C4-2B (cell line): ENCODE data around the gene CIC.

Source experiments
- H3K27ac ChIP-seq: fragments of 450-650 bp; 2 replicates; pipeline ENCODE4 v1.5.1; 2017
- CTCF ChIP-seq: fragments of 450-650 bp; conservative IDR thresholded peaks from 2 replicates; pipeline ENCODE4 v1.5.1; 2017; ENCODE audit warnings: mild to moderate bottlenecking
- ZFX ChIP-seq: fragments of 450-650 bp; IDR thresholded peaks from 2 replicates; pipeline ENCODE4 v1.6.1; 2017

The CIC gene

GRCh38 chr19:42268704-42269477 lies at the start of gene CIC:
TSS of gene CIC (plus strand) at chr19:42269252. CDS start at chr19:42271784, 2,532 bp downstream.
- H3K27ac ChIP-seq, result peak within 1 kb of the TSS; percentile 89
- no peak for TF ChIP-seq CTCF
- TF ChIP-seq ZFX, result no peak

GRCh38 chr19:42219812-42220750 lies 49.0 kb upstream of the CIC start, which contains the start of gene ZNF526:
TSS of gene ZNF526 (plus strand) at chr19:42220312. CDS start at chr19:42224404, 4,092 bp downstream.
- peak within 1 kb of the TSS; percentile 90 for H3K27ac ChIP-seq
- TF ChIP-seq ZFX (no peak; the same call in 1 of the 2 replicates), CTCF (no peak)

DNA sequence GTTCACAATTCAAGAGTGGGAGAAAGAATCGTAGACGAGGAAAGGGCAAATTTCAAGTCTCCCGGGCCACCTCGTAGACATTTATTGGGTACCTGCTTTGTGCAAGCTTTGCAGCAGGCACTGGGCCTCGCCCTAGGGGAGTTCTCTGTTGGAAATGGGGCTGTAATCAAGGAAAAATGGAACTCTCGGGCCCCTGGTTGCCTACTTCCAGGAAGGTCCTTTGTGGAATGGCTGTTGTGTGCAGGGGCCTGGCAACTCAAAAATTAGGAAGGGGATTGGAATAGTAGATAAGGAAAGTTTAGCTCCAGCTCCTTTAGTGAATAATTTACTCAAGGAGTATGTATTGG lies 48.3 kb upstream of the CIC start:
- no peak for TF ChIP-seq ZFX
- TF ChIP-seq CTCF, result no peak
- peak overlapping the region; percentile 90 for H3K27ac ChIP-seq

DNA sequence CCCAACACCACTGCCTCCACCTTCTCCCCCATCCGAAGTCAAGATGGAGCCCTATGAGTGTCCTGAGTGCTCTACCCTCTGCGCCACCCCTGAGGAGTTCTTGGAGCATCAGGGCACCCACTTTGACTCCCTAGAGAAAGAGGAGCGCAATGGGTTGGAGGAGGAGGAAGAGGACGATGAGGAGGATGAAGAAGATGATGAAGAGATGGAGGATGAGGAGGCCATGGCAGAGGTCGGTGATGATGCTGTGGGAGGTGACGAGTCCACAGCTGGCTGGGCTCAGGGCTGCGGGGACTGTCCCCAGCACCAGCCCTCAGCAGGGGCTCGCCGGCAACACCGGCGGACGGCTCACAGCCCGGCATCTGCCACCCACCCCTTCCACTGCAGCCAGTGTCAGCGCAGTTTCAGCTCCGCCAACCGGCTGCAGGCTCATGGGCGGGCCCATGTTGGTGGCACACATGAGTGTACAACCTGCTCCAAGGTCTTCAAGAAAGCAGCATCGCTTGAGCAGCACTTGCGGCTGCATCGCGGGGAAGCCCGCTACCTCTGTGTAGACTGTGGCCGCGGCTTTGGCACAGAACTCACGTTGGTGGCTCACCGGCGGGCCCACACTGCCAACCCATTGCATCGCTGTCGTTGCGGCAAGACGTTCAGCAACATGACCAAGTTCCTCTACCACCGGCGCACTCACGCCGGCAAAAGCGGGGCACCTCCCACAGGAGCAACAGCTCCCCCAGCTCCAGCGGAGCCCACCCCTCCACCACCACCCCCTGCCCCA lies 43.9 kb upstream of the CIC start:
- no peak overlapping the region for H3K27ac ChIP-seq

GRCh38 chr19:42225718-42226292 lies 43.2 kb upstream of the CIC start:
- no peak for TF ChIP-seq CTCF
- no peak for TF ChIP-seq ZFX
- H3K27ac ChIP-seq, result no peak overlapping the region

More for the DNA sequence above, 43.9 kb upstream of the CIC start:
- TF ChIP-seq CTCF (no peak), ZFX (no peak)

DNA sequence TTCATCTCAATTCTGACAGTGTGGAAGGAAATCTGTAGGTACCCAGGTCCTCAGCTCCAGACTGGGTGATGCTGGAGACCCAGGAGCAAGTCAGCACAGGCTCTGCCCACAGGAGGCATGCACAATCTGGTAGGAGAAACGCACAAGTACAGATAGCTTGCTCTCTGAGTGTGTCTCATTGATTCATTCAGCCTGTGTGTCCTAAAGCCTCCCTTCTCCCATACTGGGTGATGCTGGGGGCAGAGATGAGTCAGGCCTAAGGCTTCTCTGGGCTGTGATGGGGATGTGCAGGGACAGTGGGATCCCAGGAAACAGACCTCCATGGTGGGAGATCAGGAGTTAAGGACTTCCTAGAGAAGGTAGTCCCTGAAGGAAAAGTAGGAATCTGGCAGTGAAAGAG lies 42.2 kb upstream of the CIC start:
- no peak for TF ChIP-seq CTCF
- H3K27ac ChIP-seq, result no peak overlapping the region
